Endothelial cell of umbilical vein (primary cell): ENCODE results near the gene SIGMAR1. TPM values are rescaled to one million over a fixed set of nuclear protein-coding genes. Genes with fewer than 3 reads are reported as not detected.

Experiments used
- BruUV-seq: library from RNA; stranded (reverse); fragments of 400-500 nt; replicated peaks from 2 replicates; lab custom pipeline; 2021; lab: Mats Ljungman, UMichigan
- CTCF ChIA-PET: fragments of 300-600, 350-600 bp; sonication (Branson Sonifier 250); formaldehyde crosslinking; loops from one replicate; lab custom pipeline; 2021; ENCODE audit warnings: antibody characterized with exemption, inconsistent platforms; lab: Charles Lee
- POLR2A ChIA-PET: fragments of 300-600, 350-600 bp; sonication (Branson Sonifier 250); formaldehyde crosslinking; loops from one replicate; lab custom pipeline; 2021; ENCODE audit warnings: antibody characterized with exemption, inconsistent platforms; lab: Charles Lee
- DNase-seq: peaks from one replicate; pipeline ENCODE4 v3.0.0-alpha.2; 2011; ENCODE audit warnings: low read depth, low spot score
- FAIRE-seq: peaks from 2 replicates; lab custom pipeline; 2011; peaks lifted over from hg19 to GRCh38; lab: Jason Lieb, UNC
- H2AFZ ChIP-seq: 2 replicates; pipeline ENCODE4 v1.6.0; 2012; ENCODE audit warnings: low read depth, low read length, control low read depth, inconsistent platforms
- H3K27ac ChIP-seq: 2 replicates; pipeline ENCODE4 v1.5.1; 2011; ENCODE audit warnings: low read depth, mild to moderate bottlenecking, control low read depth, low read length, moderate library complexity; ENCODE audit not compliant: insufficient read depth
- H3K27me3 ChIP-seq, 2 experiments: 2 replicates each; pipeline versions ENCODE4 v1.6.0 to v1.6.1; 2011; ENCODE audit warnings: low read length in 2 of 2, mixed read lengths in 1 of 2; ENCODE audit not compliant: control insufficient read depth in 2 of 2, insufficient read depth in 2 of 2
- H3K36me3 ChIP-seq, 2 experiments: 2 replicates in 1 of 2; 3 replicates in 1 of 2; pipeline ENCODE4 v1.5.1; 2011; ENCODE audit warnings: low read length in 2 of 2, mild to moderate bottlenecking in 1 of 2, moderate library complexity in 1 of 2; ENCODE audit not compliant: control insufficient read depth in 2 of 2, insufficient read depth in 2 of 2; ENCODE audit errors: extremely low read depth in 1 of 2
- H3K4me1 ChIP-seq: 3 replicates; pipeline ENCODE4 v1.5.1; 2011; ENCODE audit warnings: mild to moderate bottlenecking, low read length; ENCODE audit not compliant: control insufficient read depth, insufficient read depth; ENCODE audit errors: extremely low read depth
- H3K4me2 ChIP-seq: 2 replicates; pipeline ENCODE4 v1.6.1; 2011; ENCODE audit warnings: low read length, control low read depth, mixed read lengths; ENCODE audit not compliant: insufficient read depth
- H3K4me3 ChIP-seq, 3 experiments: fragments of 200-600 bp in 1 of 3; sonication (generic), shearing (Covaris generic) in 1 of 3; replicated peaks in 1 of 3; 2 replicates each; pipeline ENCODE4 v1.5.1; 2011 to 2016; ENCODE audit warnings: control low read depth in 3 of 3, low read length in 3 of 3, mild to moderate bottlenecking in 2 of 3, inconsistent platforms in 1 of 3, low read depth in 1 of 3, moderate library complexity in 1 of 3; ENCODE audit not compliant: insufficient read depth in 1 of 3
- H3K79me2 ChIP-seq: 2 replicates; pipeline ENCODE4 v1.6.0; 2012; ENCODE audit warnings: low read length, inconsistent platforms; ENCODE audit not compliant: control insufficient read depth, insufficient read depth
- H3K9ac ChIP-seq: replicated peaks from 2 replicates; pipeline ENCODE3; 2011; ENCODE audit warnings: low read length, control low read depth; ENCODE audit not compliant: insufficient read depth; ENCODE audit errors: extremely low read depth
- H3K9me1 ChIP-seq: replicated peaks from 3 replicates; pipeline ENCODE4 v1.6.0; 2011; ENCODE audit warnings: mild to moderate bottlenecking, low read length; ENCODE audit not compliant: control insufficient read depth, insufficient read depth; ENCODE audit errors: extremely low read depth
- H3K9me3 ChIP-seq: replicated peaks from 2 replicates; pipeline ENCODE4 v1.5.1; 2012; ENCODE audit warnings: low read length, inconsistent platforms; ENCODE audit not compliant: control insufficient read depth, insufficient read depth
- H4K20me1 ChIP-seq: replicated peaks from 2 replicates; pipeline ENCODE3; 2011; ENCODE audit warnings: mild to moderate bottlenecking, low read length; ENCODE audit not compliant: control insufficient read depth, insufficient read depth; ENCODE audit errors: extremely low read depth
- EZH2 ChIP-seq: IDR thresholded peaks from 2 replicates; pipeline ENCODE4 v1.6.1; 2012; ENCODE audit warnings: borderline replicate concordance, low read depth, mild to moderate bottlenecking, moderate library complexity, low read length, inconsistent platforms; ENCODE audit not compliant: severe bottlenecking
- FOS ChIP-seq: IDR thresholded peaks from 2 replicates; pipeline ENCODE4 v1.6.1; 2011; ENCODE audit warnings: mild to moderate bottlenecking, low read length, moderate library complexity, borderline replicate concordance; ENCODE audit not compliant: insufficient read depth
- GATA2 ChIP-seq: IDR thresholded peaks from 2 replicates; pipeline ENCODE4 v1.7.0; 2011; ENCODE audit warnings: low read depth, mild to moderate bottlenecking, moderate library complexity, mixed read lengths, low read length; ENCODE audit not compliant: insufficient read length, insufficient read depth
- JUN ChIP-seq: IDR thresholded peaks from 2 replicates; pipeline ENCODE4 v1.6.1; 2011; ENCODE audit warnings: borderline replicate concordance, low read depth; ENCODE audit not compliant: insufficient read length, insufficient read depth
- MYC ChIP-seq: IDR thresholded peaks from one replicate; pipeline ENCODE4 v1.6.1; 2011; ENCODE audit warnings: mild to moderate bottlenecking, low read depth, low read length
- POLR2A ChIP-seq: IDR thresholded peaks from 2 replicates; pipeline ENCODE4 v1.6.1; 2012; ENCODE audit warnings: low read depth, mild to moderate bottlenecking, control low read depth, low read length
- POLR2AphosphoS5 ChIP-seq: IDR thresholded peaks from 2 replicates; pipeline ENCODE4 v1.6.1; 2012; ENCODE audit warnings: low read depth, mild to moderate bottlenecking, control low read depth, low read length, moderate library complexity; ENCODE audit not compliant: insufficient read depth
- dilution Hi-C: fragments of 300-500 bp; cut with MboI; formaldehyde crosslinking; loops from one replicate; pipeline ENCODE4 v1.15.0; 2019; ENCODE audit warnings: low sequenced_read_pairs; ENCODE audit not compliant: extremely low pct_ligation_motif_present
- intact Hi-C: fragments of 100-400 bp; cut with micrococcal nuclease; formaldehyde crosslinking; loops from one replicate; pipeline ENCODE4 v1.10.0; 2022
- polyA plus RNA-seq, 4 experiments: library from polyadenylated mRNA; depleted of rRNA in 3 of 4; stranded (reverse) in 3 of 4; unstranded in 1 of 4; fragments of >200 nt; gene quantifications; 2 replicates each; pipeline versions ENCODE4 v1.2.1 to v1.2.3, GENCODE V29; 2011 to 2012; ENCODE audit warnings: missing spikeins in 1 of 4
- total RNA-seq: library from RNA; stranded (reverse); gene quantifications from 2 replicates; pipeline ENCODE4 v1.2.3, GENCODE V29; 2021
- TF ChIP-seq, protein P1 (sequence below), 2 donors: IDR thresholded peaks; 1 replicate in 1 of 2; 2 replicates in 1 of 2; pipeline ENCODE4 v1.5.1; 2011; ENCODE audit warnings: low read length in 2 of 2, mild to moderate bottlenecking in 2 of 2, moderate library complexity in 2 of 2, control low read depth in 1 of 2, inconsistent platforms in 1 of 2, low read depth in 1 of 2; ENCODE audit not compliant: insufficient read depth in 1 of 2; ENCODE audit errors: extremely low read depth in 1 of 2
- TF ChIP-seq, protein P2 (sequence below): IDR thresholded peaks from 2 replicates; pipeline ENCODE4 v1.6.1; 2011; ENCODE audit not compliant: insufficient read depth, insufficient read length

Gene SIGMAR1
- total and polyA plus RNA-seq, 2 donors (not counting 3 experiments of a cell fraction or from before 2014, with no cell fraction given) = 78.4 to 81.2 TPM

DNA sequence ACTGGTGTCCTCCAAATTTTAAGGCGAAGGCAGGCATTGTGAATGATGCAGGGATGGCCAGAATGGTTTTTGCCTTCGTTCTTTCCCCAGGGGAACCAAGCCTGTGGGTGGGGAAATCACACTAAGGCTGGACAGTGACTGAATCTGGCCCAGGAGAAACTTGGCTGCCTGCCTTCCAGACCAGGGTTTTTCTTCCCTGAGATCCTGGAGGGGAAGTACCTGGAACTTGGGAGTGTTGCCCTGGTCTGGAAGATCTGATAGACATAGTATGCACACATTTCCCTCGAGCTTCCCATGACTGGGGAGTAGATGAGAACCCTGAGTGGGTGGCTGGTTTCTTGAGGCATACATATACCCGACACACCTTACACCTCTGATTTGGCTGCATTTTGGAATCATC is 13.7 kb upstream of the SIGMAR1 start:
- FAIRE-seq = no peak

More for the DNA sequence above, 13.7 kb upstream of the SIGMAR1 start:
- TF ChIP-seq MYC (no peak), JUN (no peak), POLR2A (no peak), GATA2 (no peak), EZH2 (no peak), POLR2AphosphoS5 (no peak), FOS (no peak)
- TF ChIP-seq, protein P1, sequence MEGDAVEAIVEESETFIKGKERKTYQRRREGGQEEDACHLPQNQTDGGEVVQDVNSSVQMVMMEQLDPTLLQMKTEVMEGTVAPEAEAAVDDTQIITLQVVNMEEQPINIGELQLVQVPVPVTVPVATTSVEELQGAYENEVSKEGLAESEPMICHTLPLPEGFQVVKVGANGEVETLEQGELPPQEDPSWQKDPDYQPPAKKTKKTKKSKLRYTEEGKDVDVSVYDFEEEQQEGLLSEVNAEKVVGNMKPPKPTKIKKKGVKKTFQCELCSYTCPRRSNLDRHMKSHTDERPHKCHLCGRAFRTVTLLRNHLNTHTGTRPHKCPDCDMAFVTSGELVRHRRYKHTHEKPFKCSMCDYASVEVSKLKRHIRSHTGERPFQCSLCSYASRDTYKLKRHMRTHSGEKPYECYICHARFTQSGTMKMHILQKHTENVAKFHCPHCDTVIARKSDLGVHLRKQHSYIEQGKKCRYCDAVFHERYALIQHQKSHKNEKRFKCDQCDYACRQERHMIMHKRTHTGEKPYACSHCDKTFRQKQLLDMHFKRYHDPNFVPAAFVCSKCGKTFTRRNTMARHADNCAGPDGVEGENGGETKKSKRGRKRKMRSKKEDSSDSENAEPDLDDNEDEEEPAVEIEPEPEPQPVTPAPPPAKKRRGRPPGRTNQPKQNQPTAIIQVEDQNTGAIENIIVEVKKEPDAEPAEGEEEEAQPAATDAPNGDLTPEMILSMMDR (IDR thresholded peaks at IDR 0.05; ENCODE audit: extremely low read depth in 1 of 2, insufficient read depth in 1 of 2, low read depth in 1 of 2, low read length in 2 of 2) = no peak
- TF ChIP-seq, protein P2, sequence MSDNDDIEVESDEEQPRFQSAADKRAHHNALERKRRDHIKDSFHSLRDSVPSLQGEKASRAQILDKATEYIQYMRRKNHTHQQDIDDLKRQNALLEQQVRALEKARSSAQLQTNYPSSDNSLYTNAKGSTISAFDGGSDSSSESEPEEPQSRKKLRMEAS = no peak
- Histone ChIP-seq H3K4me1 (peaks cover 34% of the 10 kb centered on the region), H3K9me1 (no peaks in the 10 kb centered on the region), H3K36me3 (peaks cover 0 to 14% of the 10 kb centered on the region in 2 experiments), H3K4me2 (peak overlapping the region; percentile 44), H3K27ac (no peak overlapping the region), H3K9ac (no peak overlapping the region), H3K9me3 (no peaks in the 10 kb centered on the region), H3K79me2 (peaks cover 6% of the 10 kb centered on the region), H2AFZ (no peak overlapping the region), H3K27me3 (no peaks in the 10 kb centered on the region), H3K4me3 (peak overlapping the region in 1 of 3 experiments; percentile 13), H4K20me1 (no peaks in the 10 kb centered on the region)
- peak; percentile 20 for DNase-seq
- CTCF ChIA-PET = interaction anchor here (1.0 to 1.6 kb wide), 4 partner anchors 10 to 17 kb away, joined by 3 to 8 read pairs (median 4); no protein-coding TSS in a partner anchor
- BruUV-seq = TSS peak; percentile 80
- POLR2A ChIA-PET = no interaction called here
- intact Hi-C loops (no loop called here), dilution Hi-C loops (no loop called here)
